COR-L47 (cell line): ENCODE results near the gene APOC1.
"Not testable (repeated sequence)": the region's sequence is repeated elsewhere in the genome, so short reads cannot be mapped to it uniquely, and the experiment has no call there.

Experiments
- DNase-seq: peaks from one replicate; lab custom pipeline; 2025; lab: John Stamatoyannopoulos, UW

APOC1 gene

GRCh38 chr19:44889830-44890365 is 24.5 kb upstream of the APOC1 start:
- no peak for DNase-seq

- peak; percentile 100 for DNase-seq
These were observed 23.9 kb upstream of the APOC1 start for GRCh38 chr19:44890366-44891015.

- DNase-seq: peak; percentile 100
These were observed 23.2 kb upstream of the APOC1 start, which contains the start of gene TOMM40 for GRCh38 chr19:44891016-44891882. Gene TOMM40 (plus strand): TSS chr19:44891254. CDS start chr19:44891416, 162 bp downstream.

- DNase-seq: no peak
These were observed 21.5 kb upstream of the APOC1 start for GRCh38 chr19:44892932-44893331.

GRCh38 chr19:44893332-44894051 is 20.9 kb upstream of the APOC1 start:
- no peak for DNase-seq

- no peak for DNase-seq
These were observed 20.4 kb upstream of the APOC1 start for GRCh38 chr19:44894052-44894400.

- DNase-seq: no peak
These were observed 19.5 kb upstream of the APOC1 start for GRCh38 chr19:44894946-44895345.

- no peak for DNase-seq
These were observed 16.6 kb upstream of the APOC1 start for GRCh38 chr19:44897835-44898234.

GRCh38 chr19:44900328-44901244 is 13.8 kb upstream of the APOC1 start:
- DNase-seq: no peak

- DNase-seq: no peak
These were observed 11.2 kb upstream of the APOC1 start for GRCh38 chr19:44903216-44903601.

GRCh38 chr19:44903602-44904425 is 10.6 kb upstream of the APOC1 start:
- DNase-seq: no peak

- DNase-seq: no peak
These were observed 9.9 kb upstream of the APOC1 start for GRCh38 chr19:44904426-44904994.

GRCh38 chr19:44905437-44906160 is 8.8 kb upstream of the APOC1 start, which contains the start of gene APOE:
Gene APOE (plus strand): TSS chr19:44905796. CDS start chr19:44906625, 829 bp downstream.
- no peak for DNase-seq

- no peak for DNase-seq
These were observed 6.8 kb upstream of the APOC1 start for GRCh38 chr19:44907613-44908012.

- DNase-seq: no peak
These were observed 6.2 kb upstream of the APOC1 start for GRCh38 chr19:44908074-44908835.

GRCh38 chr19:44908836-44909261 is 5.6 kb upstream of the APOC1 start:
- no peak for DNase-seq

- no peak for DNase-seq
These were observed 4.6 kb upstream of the APOC1 start for GRCh38 chr19:44909775-44910174.

GRCh38 chr19:44911896-44912295 is 2.5 kb upstream of the APOC1 start:
- DNase-seq: not testable (repeated sequence)

- no peak for DNase-seq
These were observed 1.6 kb upstream of the APOC1 start for GRCh38 chr19:44912854-44913253.
